NCI-H2107 treated with DMSO at 0.1 percent for 48 hours (cell line): ENCODE measurements around the gene KRT79.

Experiments used
- DNase-seq: peaks from one replicate; lab custom pipeline; 2025; ENCODE audit not compliant: unreplicated experiment; lab: John Stamatoyannopoulos, UW

KRT79 gene

DNA sequence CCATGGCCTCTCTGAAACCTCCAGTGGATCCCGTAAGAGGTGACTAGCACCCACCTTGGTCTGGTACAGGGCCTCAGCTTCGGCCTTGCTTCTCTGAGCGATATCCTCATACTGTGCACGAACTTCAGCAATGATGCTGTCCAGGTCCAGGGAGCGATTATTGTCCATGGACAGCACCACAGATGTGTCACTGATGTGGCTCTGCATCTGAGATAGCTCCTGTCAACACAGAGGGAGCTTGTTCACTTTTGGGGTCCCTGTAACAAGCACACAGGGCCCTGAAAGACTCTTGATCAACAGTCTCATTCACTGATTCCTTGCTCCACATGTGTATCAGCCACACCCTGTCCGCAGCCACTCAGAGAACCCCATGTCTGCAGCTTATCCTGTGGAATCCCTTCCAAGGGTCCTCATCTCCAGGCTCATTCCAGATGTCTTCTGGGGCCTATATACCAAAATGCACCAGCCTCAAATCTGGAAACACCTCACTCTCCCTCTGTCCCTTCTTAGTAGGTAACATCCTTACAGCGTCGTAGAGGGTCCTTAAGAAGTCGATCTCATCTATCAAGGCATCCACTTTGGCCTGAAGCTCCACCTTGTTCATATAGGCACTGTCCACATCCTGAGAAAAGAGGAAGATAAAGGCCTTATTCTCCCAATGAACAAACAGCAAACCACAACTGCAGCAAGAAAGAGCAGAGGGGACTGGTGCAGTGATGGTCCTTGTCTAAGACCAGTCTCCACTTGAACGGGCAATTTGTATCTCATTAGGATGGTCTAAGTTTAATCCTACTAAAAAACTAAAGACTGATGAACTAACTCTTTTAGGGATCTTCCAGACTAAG lies 41.7 kb downstream of the KRT79 start:
- DNase-seq: no peak

DNA sequence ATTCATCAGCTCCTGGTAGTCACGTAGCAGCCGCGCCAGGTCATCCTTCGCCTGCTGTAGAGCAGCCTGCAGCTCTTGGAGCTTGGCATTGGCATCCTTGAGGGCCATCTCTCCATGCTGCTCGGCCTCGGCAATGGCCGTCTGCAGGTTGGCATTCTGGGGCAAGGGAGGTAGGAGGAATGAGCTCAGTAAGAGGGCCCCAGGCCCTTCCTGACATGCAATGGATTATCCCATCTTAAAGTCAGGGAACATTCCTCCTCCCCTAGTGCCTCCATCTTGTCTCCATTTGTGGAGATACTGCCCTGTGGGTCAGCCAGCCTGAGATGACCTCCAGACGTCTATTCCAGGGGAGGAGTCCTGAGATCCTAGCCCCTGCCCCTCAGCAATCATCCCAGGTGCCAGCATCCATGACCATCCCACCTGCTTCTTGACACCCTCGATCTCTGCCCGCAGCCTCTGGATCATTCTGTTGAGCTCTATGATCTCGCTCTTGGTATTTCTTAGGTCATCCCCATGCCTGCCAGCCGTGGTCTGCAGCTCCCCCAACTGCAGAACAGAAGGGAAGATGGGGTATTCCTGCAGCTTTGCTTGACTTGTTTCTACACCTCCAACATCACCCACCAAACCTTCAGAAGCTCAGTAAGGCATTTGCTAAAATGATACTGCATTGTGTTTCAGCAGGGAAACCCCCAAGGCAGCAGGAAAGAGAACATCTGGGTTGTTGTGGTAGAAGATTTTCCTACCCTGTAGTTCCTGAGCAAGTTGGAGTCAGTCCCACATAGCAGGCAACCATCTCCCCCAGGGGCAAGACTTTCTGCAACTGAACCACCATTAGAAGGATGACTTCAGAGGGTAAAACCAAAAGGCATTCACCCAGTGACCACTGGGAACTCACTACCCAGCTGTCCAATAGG lies 42.6 kb downstream of the KRT79 start:
- DNase-seq: no peak

DNA sequence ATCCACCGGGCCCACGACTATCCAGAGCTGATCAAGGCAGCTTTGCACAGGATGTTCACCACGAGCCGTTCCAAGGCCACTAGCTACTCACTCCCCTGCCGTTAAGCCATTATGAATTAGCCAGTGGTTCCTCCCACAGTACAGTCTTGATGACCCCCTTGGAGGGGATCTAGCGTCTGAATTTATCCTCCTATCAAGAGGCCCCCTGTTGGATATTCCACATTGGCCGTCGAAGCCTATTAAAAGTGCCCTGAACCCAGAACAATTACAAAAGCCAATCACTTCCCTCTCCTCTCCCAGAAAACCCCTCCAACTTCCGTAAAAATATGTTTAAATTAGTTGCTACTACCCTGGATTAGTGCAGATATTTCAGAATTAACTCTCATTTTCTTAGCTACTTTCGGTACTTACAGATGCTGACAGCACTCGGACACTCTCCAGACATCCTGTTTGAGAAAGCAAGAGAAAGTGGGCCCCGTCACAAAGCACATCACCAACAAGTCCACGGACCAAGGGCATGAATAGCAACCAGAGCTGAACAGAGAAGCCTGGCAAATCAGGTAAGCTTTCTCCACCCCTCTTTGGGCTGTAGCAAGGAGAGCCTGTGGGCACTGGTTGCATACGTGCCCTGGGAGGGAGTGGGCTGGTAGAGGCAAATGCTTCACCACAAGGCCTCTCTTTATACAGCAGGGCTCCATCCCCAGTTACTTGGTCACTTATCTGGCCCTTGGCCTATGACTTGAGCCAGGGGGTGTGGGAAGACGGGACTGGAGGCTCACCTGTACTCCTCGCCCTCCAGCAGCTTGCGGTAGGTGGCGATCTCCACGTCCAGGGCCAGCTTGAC lies 43.5 kb downstream of the KRT79 start:
- DNase-seq: no peak

GRCh38 chr12:52789637-52790426 lies 44.3 kb downstream of the KRT79 start:
- no peak for DNase-seq

DNA sequence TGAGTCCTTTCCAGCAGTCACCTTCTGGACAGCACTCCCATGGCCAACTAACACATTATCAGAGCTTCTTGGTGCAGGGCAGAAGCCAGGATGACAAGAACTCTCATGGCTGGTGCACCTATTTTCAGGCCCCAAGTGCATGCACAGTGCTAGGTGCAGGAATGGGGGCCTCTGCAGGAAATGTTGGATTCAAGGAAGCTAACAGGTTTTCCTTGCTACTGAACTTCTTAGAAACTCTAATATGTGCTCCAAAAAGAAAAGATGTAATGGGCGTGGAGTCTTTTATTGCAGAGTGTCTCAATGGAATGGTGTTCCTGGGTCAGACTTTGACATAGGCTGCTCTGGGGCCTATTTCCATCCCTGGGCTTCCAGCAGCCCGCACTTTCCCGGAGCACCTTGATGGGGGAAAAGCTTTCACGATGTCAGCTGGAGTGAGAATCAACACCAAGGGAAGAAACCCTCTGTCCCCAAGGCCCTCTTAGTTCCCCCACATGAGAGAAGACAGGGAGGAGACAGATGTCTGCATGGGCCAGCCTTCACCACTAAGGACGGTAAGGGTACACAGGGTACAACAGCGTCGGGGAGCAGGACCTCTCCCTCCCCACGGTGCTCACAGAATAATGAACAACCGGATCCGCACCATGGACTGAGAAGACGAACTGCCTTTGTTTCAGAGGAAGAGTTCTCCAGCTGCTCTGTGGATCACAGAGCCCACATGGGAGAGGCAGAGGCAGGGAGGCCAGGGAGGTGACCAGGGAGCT lies 45.1 kb downstream of the KRT79 start:
- DNase-seq: no peak

GRCh38 chr12:52788192-52788875 lies 45.8 kb downstream of the KRT79 start:
- no peak for DNase-seq

DNA sequence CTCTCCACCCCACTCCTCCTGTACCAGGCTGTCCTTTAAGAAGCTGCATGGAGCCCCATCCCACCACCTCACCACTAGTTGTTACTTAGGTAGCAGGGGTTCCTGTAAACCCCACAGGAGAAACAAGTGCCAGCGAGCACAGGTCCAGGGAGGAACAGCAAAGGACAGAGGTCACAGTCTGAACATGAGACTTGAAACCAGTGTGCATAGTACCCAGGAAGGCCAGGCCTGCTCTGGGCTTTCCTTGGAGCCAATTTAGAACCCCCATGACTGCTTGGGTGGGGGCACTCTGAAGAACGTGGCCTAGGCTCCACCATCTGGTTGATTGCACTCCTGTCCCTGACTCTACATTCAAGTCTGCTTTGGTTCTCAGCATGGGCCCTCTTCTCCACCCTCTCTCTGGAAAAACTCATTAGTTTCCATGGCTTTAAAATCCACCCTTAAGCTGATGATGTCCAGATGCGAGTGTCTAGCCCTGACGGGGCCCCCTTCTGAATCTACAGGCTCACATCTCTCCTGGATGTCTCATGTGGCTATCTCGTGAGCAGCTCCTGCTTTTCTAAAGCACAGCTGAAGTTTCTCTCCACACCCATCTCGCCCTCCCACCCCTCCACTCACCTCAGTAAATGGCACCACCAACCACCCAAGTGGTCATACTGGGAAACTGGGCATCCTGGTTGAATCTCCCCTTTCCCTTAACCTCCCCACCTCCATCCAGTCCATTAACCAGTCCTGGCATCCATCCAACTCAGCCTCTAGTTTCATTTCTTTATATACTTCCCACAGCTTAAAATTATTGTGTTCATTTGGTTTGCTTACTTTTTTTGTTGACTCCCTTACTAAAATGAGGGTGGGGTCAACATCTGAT lies 46.6 kb downstream of the KRT79 start:
- no peak for DNase-seq

DNA sequence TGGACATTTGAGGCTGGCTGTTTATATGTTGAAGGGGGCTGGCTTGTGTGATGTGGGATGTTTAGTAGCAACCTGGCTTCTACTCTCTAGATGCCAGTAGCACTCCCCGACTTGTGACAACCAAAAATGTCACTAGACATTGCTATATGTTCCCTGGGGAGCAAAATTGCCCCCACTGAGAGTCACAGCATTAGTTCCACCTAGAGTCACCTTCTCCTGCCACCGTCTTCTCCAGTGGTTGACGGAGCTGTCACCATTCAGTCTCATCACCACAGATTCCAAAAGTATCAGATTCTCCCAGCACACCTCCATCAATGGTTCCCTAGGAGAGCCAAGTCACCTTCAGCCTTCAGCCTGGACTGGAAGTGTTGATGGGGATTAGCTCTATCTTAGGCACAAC lies 49.2 kb downstream of the KRT79 start:
- no peak for DNase-seq

- no peak for DNase-seq
Measured at GRCh38 chr12:52783563-52784316, 50.4 kb downstream of the KRT79 start.

DNA sequence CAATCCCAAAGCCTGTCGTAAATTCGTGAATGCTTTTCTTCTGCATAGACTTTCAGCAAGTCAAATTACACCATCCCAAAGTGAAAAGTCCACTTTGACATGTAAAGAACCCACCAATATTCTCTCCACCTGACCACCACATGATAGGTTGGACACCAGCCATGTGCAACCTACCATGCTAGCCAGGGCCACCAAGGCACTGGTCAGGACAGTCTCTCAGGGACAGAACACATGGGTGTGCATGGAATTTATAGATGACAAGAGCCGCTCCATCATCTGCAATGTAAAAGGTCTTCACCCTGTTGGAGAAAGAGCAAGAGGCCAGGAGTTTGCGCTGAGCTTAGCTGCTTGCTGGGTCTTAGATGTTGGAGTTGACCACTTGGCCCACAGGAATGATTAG lies 51.6 kb downstream of the KRT79 start:
- DNase-seq: no peak

- no peak for DNase-seq
Measured at GRCh38 chr12:52781399-52782082, 52.6 kb downstream of the KRT79 start.

- DNase-seq: no peak
Measured at GRCh38 chr12:52779914-52780313, 54.2 kb downstream of the KRT79 start.

DNA sequence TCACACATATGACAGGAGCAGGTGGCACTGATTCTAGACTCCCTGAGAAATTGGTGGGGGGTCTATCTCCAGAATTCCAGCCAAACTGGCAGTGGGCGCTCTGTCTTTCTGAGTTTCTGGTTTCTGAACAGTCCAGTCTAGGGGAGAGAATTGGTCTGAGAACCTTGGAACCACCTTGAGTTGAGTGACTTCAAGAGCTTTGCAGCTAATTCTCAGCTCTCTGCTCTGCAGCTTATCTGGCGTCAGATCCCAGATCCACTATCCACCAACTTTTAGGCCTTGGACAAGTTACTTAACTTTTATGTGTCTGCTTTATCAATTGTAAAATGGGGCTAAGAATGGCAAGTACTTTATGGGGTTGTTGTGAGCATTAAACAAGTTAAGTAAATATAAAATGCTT lies 55.3 kb downstream of the KRT79 start:
- no peak for DNase-seq

GRCh38 chr12:52777566-52777965 lies 56.5 kb downstream of the KRT79 start:
- no peak for DNase-seq

- no peak for DNase-seq
Measured at GRCh38 chr12:52776913-52777395, 57.2 kb downstream of the KRT79 start, which contains the start of gene KRT76. Gene KRT76, minus strand, starts transcription at chr12:52777345. Its CDS starts 54 bp downstream, at chr12:52777291.

GRCh38 chr12:52776435-52776834 lies 57.7 kb downstream of the KRT79 start:
- DNase-seq: no peak
